K562 (cell line): Measurements from ENCODE around the gene ARMC9. TPM values are rescaled to one million over a fixed set of nuclear protein-coding genes. Genes with fewer than 3 reads are reported as not detected.

Experiments used
- ATAC-seq: fragments of 200-7000 bp; cut with Tn5 transposase; 3 replicates; pipeline ENCODE4 v1.9.1; 2020; ENCODE audit warnings: moderate library complexity
- BruUV-seq: library from RNA; stranded (reverse); fragments of 400-500 nt; replicated peaks from 2 replicates; lab custom pipeline; 2021; lab: Mats Ljungman, UMichigan
- CTCF ChIA-PET: fragments of 300-600 bp; formaldehyde crosslinking; extraction: SDS; loops from one replicate; lab custom pipeline; 2021; ENCODE audit warnings: low intra/inter-chr PET ratio; lab: Yijun Ruan, JAX
- POLR2A ChIA-PET: fragments of 300-600, 350-650 bp; sonication (Branson Sonifier 250); formaldehyde crosslinking; extraction: SDS; loops from one replicate; lab custom pipeline; 2021; ENCODE audit warnings: antibody characterized with exemption, inconsistent platforms; lab: Yijun Ruan, JAX
- DNase-seq, 4 experiments: peaks; one replicate each; pipeline versions ENCODE4 v3.0.0 to v3.0.0-alpha.2; 2011 to 2018; ENCODE audit warnings: low spot score in 3 of 4, mixed read lengths in 3 of 4; ENCODE audit errors: extremely low read depth in 1 of 4
- FAIRE-seq: peaks from 2 replicates; lab custom pipeline; 2011; peaks lifted over from hg19 to GRCh38; lab: Jason Lieb, UNC
- H2AFZ ChIP-seq: 2 replicates; pipeline ENCODE4 v1.6.0; 2011; ENCODE audit warnings: low read depth, low read length, control low read depth, inconsistent platforms
- H3K27ac ChIP-seq: fragments of 200-600 bp; 3 replicates; pipeline ENCODE4 v1.8.0; 2011; ENCODE audit warnings: low read depth, mild to moderate bottlenecking, control low read depth, inconsistent platforms, low read length, moderate library complexity, mixed read lengths; ENCODE audit errors: extremely low read depth
- H3K27me3 ChIP-seq, 2 experiments: fragments of 300-600 bp in 1 of 2; 2 replicates in 1 of 2; 3 replicates in 1 of 2; pipeline versions ENCODE4 v1.6.0 to v1.8.0; 2011; ENCODE audit warnings: inconsistent platforms in 2 of 2, low read length in 2 of 2, mild to moderate bottlenecking in 1 of 2, mixed read lengths in 1 of 2, moderate library complexity in 1 of 2; ENCODE audit not compliant: control insufficient read depth in 2 of 2, insufficient read depth in 2 of 2
- H3K36me3 ChIP-seq: fragments of 300-600 bp; 3 replicates; pipeline ENCODE4 v1.8.0; 2011; ENCODE audit warnings: mild to moderate bottlenecking, low read length, inconsistent platforms; ENCODE audit not compliant: control insufficient read depth, insufficient read depth
- H3K4me1 ChIP-seq, 2 experiments: fragments of 200-600 bp in 1 of 2; replicated peaks in 1 of 2; 2 replicates in 1 of 2; 3 replicates in 1 of 2; pipeline versions ENCODE4 v1.5.1 to v1.8.0; 2011; ENCODE audit warnings: inconsistent platforms in 2 of 2, low read length in 2 of 2, mild to moderate bottlenecking in 1 of 2, mixed read lengths in 1 of 2, moderate library complexity in 1 of 2; ENCODE audit not compliant: control insufficient read depth in 2 of 2, insufficient read depth in 2 of 2
- H3K4me2 ChIP-seq: 2 replicates; pipeline ENCODE4 v1.6.1; 2011; ENCODE audit warnings: low read length, control low read depth, inconsistent platforms, mixed read lengths; ENCODE audit not compliant: insufficient read depth
- H3K4me3 ChIP-seq: fragments of 200-600 bp; sonication (generic), shearing (Covaris generic); 2 replicates; pipeline ENCODE4 v1.5.1; 2016; ENCODE audit warnings: control low read depth, inconsistent platforms
- H3K79me2 ChIP-seq: fragments of 200-600 bp; 3 replicates; pipeline ENCODE4 v1.8.0; 2011; ENCODE audit warnings: low read length, inconsistent platforms; ENCODE audit not compliant: control insufficient read depth, insufficient read depth
- H3K9ac ChIP-seq, 2 experiments: 2 replicates each; pipeline versions ENCODE4 v1.6.0 to v1.6.1; 2011; ENCODE audit warnings: low read depth in 2 of 2, low read length in 2 of 2, control low read depth in 1 of 2, inconsistent platforms in 1 of 2, mild to moderate bottlenecking in 1 of 2, mixed read lengths in 1 of 2; ENCODE audit not compliant: insufficient read depth in 1 of 2
- H3K9me1 ChIP-seq: one replicate; pipeline ENCODE4 v1.6.0; 2011; ENCODE audit warnings: inconsistent platforms, mild to moderate bottlenecking, low read length, moderate library complexity; ENCODE audit not compliant: control insufficient read depth, insufficient read depth
- H3K9me3 ChIP-seq: replicated peaks from 2 replicates; pipeline ENCODE4 v1.5.1; 2011; ENCODE audit warnings: low read depth, low read length, inconsistent platforms; ENCODE audit not compliant: control insufficient read depth, insufficient read depth
- H4K20me1 ChIP-seq: replicated peaks from 2 replicates; pipeline ENCODE4 v1.6.1; 2011; ENCODE audit warnings: low read length, inconsistent platforms, mixed read lengths; ENCODE audit not compliant: control insufficient read depth, insufficient read depth
- LCOR ChIP-seq: sonication (generic); formaldehyde crosslinking; IDR thresholded peaks from 2 replicates; pipeline ENCODE4 v1.8.0; 2022; ENCODE audit warnings: mild to moderate bottlenecking, missing genetic modification reagents
- SMC3 ChIP-seq: conservative IDR thresholded peaks from 2 replicates; pipeline ENCODE4 v1.6.1; 2011; ENCODE audit warnings: low read depth, low read length, improper control_type of control experiment; ENCODE audit not compliant: insufficient read depth
- ZBTB17 ChIP-seq: fragments of 450-650 bp; formaldehyde crosslinking; IDR thresholded peaks from 2 replicates; pipeline ENCODE4 v1.4.0; 2020; ENCODE audit warnings: mild to moderate bottlenecking
- WGBS: fragments of 100-300 bp; shearing (Covaris generic); methylation state at CpG from one replicate; pipeline ENCODE4 v1.1.6; 2016; ENCODE audit warnings: low coverage, mixed read lengths; ENCODE audit not compliant: insufficient coverage; ENCODE audit errors: missing lambda C conversion rate; 5-methylcytosine and 5-hydroxymethylcytosine counted together
- in situ Hi-C: fragments of 300-500 bp; cut with MboI; formaldehyde crosslinking; loops from 4 replicates; pipeline ENCODE4 v1.15.0; 2018; ENCODE audit warnings: inconsistent platforms, mixed read lengths
- intact Hi-C: fragments of 100-400 bp; cut with micrococcal nuclease; formaldehyde crosslinking; loops from 2 replicates; pipeline ENCODE4 v1.14.2; 2022
- polyA plus RNA-seq, 8 experiments: library from polyadenylated mRNA; depleted of rRNA in 4 of 8; stranded (reverse) in 5 of 8; unstranded in 3 of 8; fragments of >200 nt; fragmentation: Nextera tagmentation in 2 of 8; fragmentation: Illumina TruSeq in 1 of 8; extraction: Ambion mirVana in 2 of 8; extraction: Trizol in 1 of 8; gene quantifications; 2 replicates each; pipeline versions ENCODE4 v1.2.1 to v1.2.3, GENCODE V29; 2011 to 2014; ENCODE audit warnings: inconsistent platforms in 1 of 8, missing spikeins in 1 of 8
- total RNA-seq, 7 experiments: library from RNA; depleted of rRNA in 6 of 7; stranded (reverse); fragments of >200 nt in 6 of 7; fragmentation: Illumina TruSeq in 2 of 7; extraction: Trizol in 2 of 7; gene quantifications; 2 replicates each; pipeline versions ENCODE4 v1.2.1 to v1.2.3, GENCODE V29; 2011 to 2021; ENCODE audit warnings: low replicate concordance in 1 of 7

ARMC9 gene
- total and polyA plus RNA-seq, 9 of the 15 experiments (the other 6 are each of a cell fraction or from before 2014, with no cell fraction given), result 0.36 to 2.3 (median 1.1) TPM

GRCh38 chr2:231351648-231352047 is 153.2 kb downstream of the ARMC9 start:
- BruUV-seq, result no TSS peak
- Histone ChIP-seq H4K20me1 (no peaks in the 10 kb centered on the region), H3K9me1 (no peaks in the 10 kb centered on the region), H3K36me3 (no peaks in the 10 kb centered on the region), H3K27me3 (peaks cover 0 to 20% of the 10 kb centered on the region in 2 experiments; a peak in 3 of 5 replicates), H2AFZ (no peak overlapping the region), H3K4me3 (no peak overlapping the region), H3K9ac (no peak overlapping the region), H3K27ac (no peak overlapping the region), H3K4me2 (no peak overlapping the region), H3K4me1 (peaks cover 5% of the 10 kb centered on the region in 2 experiments; a peak in 4 of 5 replicates), H3K9me3 (0 out of 2 replicates have a peak, but pooled peaks cover 1% of the 10 kb centered on the region), H3K79me2 (no peaks in the 10 kb centered on the region)
- intact Hi-C loops, result no loop called here
- POLR2A ChIA-PET, result no interaction called here
- 14% methylated on average over 4 of the region's 5 CpGs for WGBS
- no peak for ATAC-seq
- in situ Hi-C loops, result no loop called here
- TF ChIP-seq ZBTB17 (no peak), SMC3 (no peak)
- no peak for DNase-seq
- no peak for FAIRE-seq
- CTCF ChIA-PET, result no interaction called here

GRCh38 chr2:231353469-231353868 is 155.0 kb downstream of the ARMC9 start:
- Histone ChIP-seq H3K9me3 (no peaks in the 10 kb centered on the region), H3K4me3 (no peak overlapping the region), H3K27me3 (peaks cover 0 to 31% of the 10 kb centered on the region in 2 experiments; a peak in 3 of 5 replicates), H3K27ac (no peak overlapping the region), H3K36me3 (no peaks in the 10 kb centered on the region), H3K9ac (no peak overlapping the region), H3K4me1 (peaks cover 0 to 5% of the 10 kb centered on the region in 2 experiments; a peak in 3 of 5 replicates), H4K20me1 (no peaks in the 10 kb centered on the region), H3K9me1 (no peaks in the 10 kb centered on the region), H2AFZ (no peak overlapping the region), H3K79me2 (no peaks in the 10 kb centered on the region), H3K4me2 (no peak overlapping the region)
- BruUV-seq, result no TSS peak
- in situ Hi-C loops, result no loop called here
- 17% methylated on average over 5 of the region's 6 CpGs for WGBS
- FAIRE-seq, result no peak
- no peak for TF ChIP-seq LCOR
- no peak for DNase-seq
- intact Hi-C loops, result no loop called here
- ChIA-PET POLR2A (no interaction called here), CTCF (no interaction called here)
- no peak for ATAC-seq
